Measurements from ENCODE around the gene ASTN2. TPM values are rescaled to one million over a fixed set of nuclear protein-coding genes. Genes with fewer than 3 reads are reported as not detected.
A peak's percentile ranks its signal among the peaks of the same experiment; 100 is the strongest.

Gene ASTN2
- total and polyA plus RNA-seq, 2 experiments from 2014 or later: 7.0 to 24.6 TPM

DNA sequence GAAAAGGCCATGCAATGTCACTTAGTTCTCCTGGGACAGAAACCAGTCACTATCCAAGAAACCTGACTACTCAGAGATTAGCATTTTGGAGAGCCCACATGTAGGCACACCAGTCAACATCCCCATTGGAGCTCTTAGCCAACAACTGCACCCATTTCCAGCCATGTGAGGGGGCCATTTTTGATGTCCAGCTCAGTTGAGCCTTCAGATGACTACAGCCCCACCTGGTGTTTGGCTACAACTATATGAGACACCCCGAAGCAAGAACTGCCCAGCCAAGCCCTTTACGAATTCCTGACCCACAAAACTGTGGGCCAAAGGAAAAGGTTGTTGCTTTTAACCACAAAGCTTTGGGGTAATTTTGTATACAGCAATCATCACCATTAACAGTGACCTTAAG lies 300.1 kb downstream of the ASTN2 start (continued):
- TF ChIP-seq REST (IDR thresholded peaks at IDR 0.05; ENCODE audit: unreplicated experiment) (no peak), CTCF (conservative IDR thresholded peaks at IDR 0.05; ENCODE audit: low read depth in 2 of 2) (peak; percentile 32 to 60; a peak in 3 of 4 replicates)

GRCh38 chr9:117104716-117105495 lies 310.0 kb downstream of the ASTN2 start:
- H3K4me3 Mint-ChIP-seq: 0 out of 3 replicates have a peak overlapping the region, but pooled peaks have one; percentile 17
- DNase-seq (ENCODE audit: low spot score) (no peak), ATAC-seq (no peak)
- H3K4me1 Mint-ChIP-seq: peaks cover 24% of the 10 kb centered on the region
- no peaks in the 10 kb centered on the region for H3K9me3 Mint-ChIP-seq
- Histone ChIP-seq H3K79me2 (replicated peaks; ENCODE audit: insufficient read depth) (no peaks in the 10 kb centered on the region), H3F3A (replicated peaks; ENCODE audit: low read depth) (no peaks in the 10 kb centered on the region), H3K27me3 (ENCODE audit: insufficient read depth) (no peaks in the 10 kb centered on the region), H4K20me1 (replicated peaks; ENCODE audit: insufficient read depth) (no peaks in the 10 kb centered on the region), H3K4me2 (peak overlapping the region; percentile 69), H2AFZ (no peak overlapping the region), H3K4me1 (ENCODE audit: insufficient read depth) (peaks cover 13% of the 10 kb centered on the region), H3K36me3 (ENCODE audit: insufficient read depth) (no peaks in the 10 kb centered on the region), H3K4me3 (no peak overlapping the region), H3K9me2 (ENCODE audit: insufficient read depth) (peaks cover 4% of the 10 kb centered on the region; the same call in 1 of the 2 replicates), H3K27ac (ENCODE audit: low read depth) (0 out of 2 replicates have a peak overlapping the region, but pooled peaks have one; percentile 50)
- no peaks in the 10 kb centered on the region for H3K36me3 Mint-ChIP-seq (ENCODE audit: low read depth)
- H3K27me3 Mint-ChIP-seq (ENCODE audit: insufficient read depth, low read depth, poor library complexity): no peaks in the 10 kb centered on the region
- peak overlapping the region; percentile 47; the same call in 1 of the 2 replicates for H3K27ac Mint-ChIP-seq
- TF ChIP-seq, protein P1, sequence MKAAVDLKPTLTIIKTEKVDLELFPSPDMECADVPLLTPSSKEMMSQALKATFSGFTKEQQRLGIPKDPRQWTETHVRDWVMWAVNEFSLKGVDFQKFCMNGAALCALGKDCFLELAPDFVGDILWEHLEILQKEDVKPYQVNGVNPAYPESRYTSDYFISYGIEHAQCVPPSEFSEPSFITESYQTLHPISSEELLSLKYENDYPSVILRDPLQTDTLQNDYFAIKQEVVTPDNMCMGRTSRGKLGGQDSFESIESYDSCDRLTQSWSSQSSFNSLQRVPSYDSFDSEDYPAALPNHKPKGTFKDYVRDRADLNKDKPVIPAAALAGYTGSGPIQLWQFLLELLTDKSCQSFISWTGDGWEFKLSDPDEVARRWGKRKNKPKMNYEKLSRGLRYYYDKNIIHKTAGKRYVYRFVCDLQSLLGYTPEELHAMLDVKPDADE (IDR thresholded peaks at IDR 0.05): no peak
- TF ChIP-seq ZNF331 (CRISPR knock-in tag; IDR thresholded peaks at IDR 0.05; ENCODE audit: low read depth) (no peak), STAT1 (IDR thresholded peaks at IDR 0.05; ENCODE audit: unreplicated experiment) (no peak), POLR2AphosphoS5 (IDR thresholded peaks at IDR 0.05; ENCODE audit: low read depth) (no peak), JUNB (IDR thresholded peaks at IDR 0.05; ENCODE audit: unreplicated experiment) (no peak)

All from GM23338 (cell line).